K562 treated with DMSO at 1 percent for 12 hours (cell line): ENCODE data around the gene USP17L15. TPM values are rescaled to one million over a fixed set of nuclear protein-coding genes. Genes with fewer than 3 reads are reported as not detected.

Experiments
- total RNA-seq: library from RNA; unstranded; fragments of 300-600 nt; gene quantifications from 2 replicates; pipeline ENCODE4 v1.2.3, GENCODE V29; 2022; ENCODE audit not compliant: insufficient read depth

Gene USP17L15
- total RNA-seq = not detected in 2 replicates

GRCh38 chr4:9234085-9234484, at the start of gene USP17L15:
USP17L15 (plus strand) TSS chr4:9234385; CDS start chr4:9234385, 0 bp downstream.

GRCh38 chr4:9210357-9210756, 23.8 kb upstream of the USP17L15 start, which contains the start of gene USP17L10:
USP17L10 (plus strand) TSS chr4:9210657; CDS start chr4:9210657, 0 bp downstream.

GRCh38 chr4:9215105-9215504, 19.1 kb upstream of the USP17L15 start, which contains the start of gene USP17L11:
USP17L11 (plus strand) TSS chr4:9215405; CDS start chr4:9215405, 0 bp downstream.

GRCh38 chr4:9219852-9220251, 14.3 kb upstream of the USP17L15 start, which contains the start of gene USP17L12:
USP17L12 (plus strand) TSS chr4:9220152; CDS start chr4:9220152, 0 bp downstream.

GRCh38 chr4:9224596-9224995, 9.6 kb upstream of the USP17L15 start, which contains the start of gene USP17L13:
USP17L13 (plus strand) TSS chr4:9224896; CDS start chr4:9224896, 0 bp downstream.

GRCh38 chr4:9243579-9243978, 9.4 kb downstream of the USP17L15 start, which contains the start of gene USP17L17:
USP17L17 (plus strand) TSS chr4:9243879; CDS start chr4:9243879, 0 bp downstream.

GRCh38 chr4:9247953-9248680, 13.9 kb downstream of the USP17L15 start, which contains the start of gene USP17L18:
USP17L18 (plus strand) TSS chr4:9248630; CDS start chr4:9248630, 0 bp downstream.

GRCh38 chr4:9253078-9253477, 18.9 kb downstream of the USP17L15 start, which contains the start of gene USP17L19:
USP17L19 (plus strand) TSS chr4:9253378; CDS start chr4:9253378, 0 bp downstream.

GRCh38 chr4:9257824-9258223, 23.6 kb downstream of the USP17L15 start, which contains the start of gene USP17L20:
USP17L20 (plus strand) TSS chr4:9258124; CDS start chr4:9258124, 0 bp downstream.

GRCh38 chr4:9262572-9262971, 28.4 kb downstream of the USP17L15 start, which contains the start of gene USP17L21:
USP17L21 (plus strand) TSS chr4:9262872; CDS start chr4:9262872, 0 bp downstream.

GRCh38 chr4:9267319-9267718, 33.1 kb downstream of the USP17L15 start, which contains the start of gene USP17L22:
USP17L22 (plus strand) TSS chr4:9267619; CDS start chr4:9267619, 0 bp downstream.

Other genes with a start within 250 kb of the USP17L15 start
- not detected in 2 replicates for gene FAM90A26, start 64.0 kb upstream of the USP17L15 start, total RNA-seq
- not detected in 2 replicates for gene USP17L10, start 23.7 kb upstream of the USP17L15 start, total RNA-seq
- gene USP17L11, start 19.0 kb upstream of the USP17L15 start, total RNA-seq = not detected in 2 replicates
- not detected in 2 replicates for gene USP17L12, start 14.2 kb upstream of the USP17L15 start, total RNA-seq
- not detected in 2 replicates for gene USP17L13, start 9.5 kb upstream of the USP17L15 start, total RNA-seq
- not detected in 2 replicates for gene USP17L17, start 9.5 kb downstream of the USP17L15 start, total RNA-seq
- not detected in 2 replicates for gene USP17L18, start 14.2 kb downstream of the USP17L15 start, total RNA-seq
- not detected in 2 replicates for gene USP17L19, start 19.0 kb downstream of the USP17L15 start, total RNA-seq
- gene USP17L20, start 23.7 kb downstream of the USP17L15 start, total RNA-seq = not detected in 2 replicates
- gene USP17L21, start 28.5 kb downstream of the USP17L15 start, total RNA-seq = not detected in 2 replicates
- gene USP17L22, start 33.2 kb downstream of the USP17L15 start, total RNA-seq = not detected in 2 replicates
- gene USP17L24, start 90.8 kb downstream of the USP17L15 start, total RNA-seq = not detected in 2 replicates
- not detected in 2 replicates for gene USP17L25, start 95.5 kb downstream of the USP17L15 start, total RNA-seq
- gene USP17L26, start 100.3 kb downstream of the USP17L15 start, total RNA-seq = not detected in 2 replicates
- gene USP17L5, start 105.0 kb downstream of the USP17L15 start, total RNA-seq = not detected in 2 replicates
- gene USP17L27, start 109.8 kb downstream of the USP17L15 start, total RNA-seq = not detected in 2 replicates
- not detected in 2 replicates for gene USP17L28, start 114.5 kb downstream of the USP17L15 start, total RNA-seq
- gene USP17L29, start 119.3 kb downstream of the USP17L15 start, total RNA-seq = not detected in 2 replicates
- not detected in 2 replicates for gene USP17L30, start 128.7 kb downstream of the USP17L15 start, total RNA-seq
- not detected in 2 replicates for gene DEFB131A, start 210.0 kb downstream of the USP17L15 start, total RNA-seq